GM18499 (cell line): ENCODE measurements around the gene SYNE3.
A peak's percentile ranks its signal among the peaks of the same experiment; 100 is the strongest.

Experiments used
- ATAC-seq: cut with Tn5 transposase; IDR thresholded peaks from one replicate; pipeline ENCODE4 v1.9.1; 2021; ENCODE audit warnings: moderate number of reproducible peaks; ENCODE audit not compliant: insufficient read depth, unreplicated experiment

The SYNE3 gene

DNA sequence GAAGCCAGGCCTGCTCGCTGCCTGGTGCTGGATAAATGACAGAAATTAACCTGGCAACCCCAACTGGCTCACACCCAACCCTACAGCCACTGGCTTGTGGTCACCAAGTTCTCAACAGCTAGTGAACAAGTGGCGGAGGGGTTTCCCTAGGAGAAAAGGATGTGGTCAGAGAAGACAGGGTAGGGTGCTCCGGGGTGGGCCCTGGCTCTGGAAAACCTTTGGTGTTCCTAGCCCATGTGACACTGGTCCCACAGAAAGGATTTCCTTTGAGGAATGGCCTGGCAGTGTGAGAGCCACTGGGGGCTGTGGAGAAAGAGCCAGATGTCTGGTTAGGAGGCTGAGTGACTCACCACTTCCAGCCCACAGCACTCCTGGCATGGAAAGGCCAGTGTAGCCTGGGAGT lies 8.7 kb downstream of the SYNE3 start:
- ATAC-seq: no peak

DNA sequence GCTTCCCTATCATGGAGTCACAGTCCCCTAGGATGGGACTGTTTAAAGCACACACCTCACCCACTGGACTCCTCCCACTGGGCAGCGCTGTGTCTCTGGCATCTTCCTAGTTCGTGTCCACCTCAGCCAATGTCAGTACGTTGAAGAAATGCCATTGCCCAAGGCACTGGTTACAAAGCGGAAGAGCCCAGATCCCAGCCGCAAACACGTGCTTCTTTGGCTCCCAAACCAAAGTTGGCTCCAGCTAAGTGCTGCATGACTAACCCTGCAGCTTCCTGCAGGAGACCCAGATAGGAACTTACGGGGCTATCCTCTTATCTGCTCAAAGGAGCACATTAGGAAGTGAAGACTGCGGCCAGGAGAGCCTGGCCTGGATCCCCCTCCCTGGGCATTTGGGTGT lies 9.3 kb downstream of the SYNE3 start:
- ATAC-seq: no peak

DNA sequence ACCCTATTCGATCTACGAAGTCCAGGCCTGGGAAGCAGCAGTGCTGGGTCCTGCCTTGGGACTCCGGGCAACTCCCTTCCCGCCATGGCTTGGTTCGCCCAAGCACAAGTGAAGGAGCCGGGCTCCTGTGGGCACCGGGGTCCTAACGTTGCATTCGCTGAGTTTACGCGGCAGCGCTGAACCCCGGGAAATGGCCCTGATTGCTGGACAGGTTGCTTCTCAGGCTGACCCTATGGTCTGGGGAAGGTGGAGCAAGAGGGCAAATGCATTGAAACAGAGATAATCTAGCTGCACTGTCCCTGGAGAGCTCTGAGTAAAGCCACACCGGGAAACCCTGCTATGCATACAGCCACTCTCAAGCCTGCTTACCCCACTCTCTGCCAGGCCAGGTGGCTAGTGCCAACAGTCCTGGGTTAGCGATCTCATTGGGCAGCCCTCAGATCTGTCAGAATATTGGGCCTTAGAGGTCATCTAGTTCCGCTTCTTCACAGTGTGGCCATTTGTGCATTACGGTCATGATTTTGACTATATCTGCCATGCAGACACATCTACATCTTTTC lies 11.3 kb downstream of the SYNE3 start:
- no peak for ATAC-seq

DNA sequence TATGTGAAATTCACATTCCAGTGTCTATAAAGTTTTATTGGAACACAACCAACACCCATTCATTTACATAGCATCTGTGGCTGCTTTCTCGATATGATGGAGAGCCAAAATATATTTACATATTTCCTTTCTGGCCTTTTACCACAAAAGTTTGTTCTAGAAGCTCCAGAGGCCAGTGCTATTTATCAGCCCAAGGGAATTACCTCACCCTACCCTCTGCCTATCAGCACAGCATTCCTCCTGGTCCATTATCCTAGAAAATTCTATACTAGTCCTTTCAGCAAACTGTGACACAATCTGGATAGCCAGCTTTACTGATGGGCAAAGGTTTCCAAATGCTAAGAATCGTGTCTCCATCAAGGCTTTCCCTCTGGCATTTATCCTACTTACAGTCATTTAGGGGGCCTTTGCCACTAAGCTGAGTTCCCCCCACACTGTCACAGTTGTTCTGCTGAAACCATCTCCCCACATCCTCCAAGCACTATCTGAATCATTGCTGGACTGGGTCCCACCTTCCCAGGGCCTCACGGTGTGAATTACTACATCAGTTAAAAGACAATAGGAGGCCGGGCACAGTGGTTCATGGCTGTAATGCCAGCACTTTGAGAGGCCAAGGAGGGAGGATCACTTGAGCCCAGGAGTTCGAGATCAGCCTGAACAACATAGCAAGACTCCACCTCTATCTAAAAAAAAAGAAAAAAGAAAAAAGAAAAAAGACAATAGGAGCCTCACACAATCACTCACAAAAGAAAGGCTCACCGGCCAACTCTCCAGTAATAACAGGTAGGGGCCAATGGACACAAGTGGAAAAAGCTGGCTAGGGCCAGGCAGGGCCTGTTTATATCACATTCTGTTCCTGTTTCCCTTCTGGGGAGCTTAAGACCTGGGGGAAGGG lies 12.1 kb downstream of the SYNE3 start:
- ATAC-seq: no peak

DNA sequence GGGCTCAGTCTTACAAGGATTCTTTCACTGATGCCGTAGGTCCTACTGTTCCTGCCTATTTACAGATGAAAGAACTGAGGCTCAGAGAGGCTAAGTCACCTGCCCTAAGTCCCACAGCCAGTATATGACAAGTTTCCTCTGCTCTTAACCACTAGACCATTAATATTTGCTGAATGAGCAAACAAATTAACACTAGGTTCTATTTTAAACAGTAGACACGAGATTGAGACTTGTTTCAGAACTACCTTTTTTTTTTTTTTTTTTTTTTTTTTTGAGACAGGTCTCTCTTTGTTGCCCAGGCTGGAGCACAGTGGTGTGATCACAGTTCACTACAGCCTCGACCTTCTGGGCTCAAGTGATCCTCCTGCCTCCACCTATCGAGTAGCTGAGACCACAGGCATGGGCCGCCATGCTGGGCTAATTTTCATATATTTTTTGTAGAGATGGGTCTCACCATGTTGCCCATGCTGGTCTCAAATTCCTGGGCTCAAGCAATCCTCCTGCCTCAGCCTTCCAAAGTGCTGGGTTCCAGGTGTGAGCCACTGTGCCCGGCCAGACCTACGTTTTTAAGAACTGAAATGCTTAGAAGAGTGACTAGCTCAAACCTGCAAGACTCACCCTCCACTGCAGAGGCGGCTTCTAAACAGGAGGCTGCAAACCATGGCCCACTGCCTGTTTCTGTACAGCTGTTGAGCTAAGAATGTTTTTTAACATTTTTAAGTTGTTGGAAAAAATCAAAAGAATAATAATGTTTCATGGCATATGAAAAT lies 12.9 kb downstream of the SYNE3 start:
- peak; percentile 68 for ATAC-seq

DNA sequence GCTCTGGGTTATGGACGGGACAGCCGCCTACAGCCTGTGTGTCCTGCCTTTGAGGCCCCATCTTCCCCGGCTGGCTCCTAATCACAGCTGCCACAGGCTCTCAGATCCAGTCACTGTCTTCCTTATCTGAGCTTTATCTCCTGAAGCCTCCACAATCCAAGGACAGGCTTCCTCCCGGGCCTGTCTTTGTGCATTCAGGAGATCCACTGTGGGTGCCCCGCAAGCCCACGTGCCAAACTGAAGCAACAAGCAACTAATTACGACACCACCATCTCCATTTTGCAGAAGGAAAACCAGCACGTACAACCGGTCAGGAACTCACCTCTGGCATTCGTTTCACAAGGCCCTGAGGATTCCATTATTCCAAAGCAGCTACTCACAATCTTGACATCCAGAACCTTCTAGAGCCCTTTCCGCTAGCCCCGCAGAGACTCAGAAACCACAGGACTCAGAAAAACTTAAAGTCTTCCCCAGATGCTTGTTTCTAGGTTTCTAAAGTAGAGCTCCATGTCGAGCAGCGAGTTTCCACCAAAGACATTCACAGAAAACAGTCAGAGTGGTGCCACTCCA lies 14.0 kb downstream of the SYNE3 start:
- ATAC-seq: no peak

DNA sequence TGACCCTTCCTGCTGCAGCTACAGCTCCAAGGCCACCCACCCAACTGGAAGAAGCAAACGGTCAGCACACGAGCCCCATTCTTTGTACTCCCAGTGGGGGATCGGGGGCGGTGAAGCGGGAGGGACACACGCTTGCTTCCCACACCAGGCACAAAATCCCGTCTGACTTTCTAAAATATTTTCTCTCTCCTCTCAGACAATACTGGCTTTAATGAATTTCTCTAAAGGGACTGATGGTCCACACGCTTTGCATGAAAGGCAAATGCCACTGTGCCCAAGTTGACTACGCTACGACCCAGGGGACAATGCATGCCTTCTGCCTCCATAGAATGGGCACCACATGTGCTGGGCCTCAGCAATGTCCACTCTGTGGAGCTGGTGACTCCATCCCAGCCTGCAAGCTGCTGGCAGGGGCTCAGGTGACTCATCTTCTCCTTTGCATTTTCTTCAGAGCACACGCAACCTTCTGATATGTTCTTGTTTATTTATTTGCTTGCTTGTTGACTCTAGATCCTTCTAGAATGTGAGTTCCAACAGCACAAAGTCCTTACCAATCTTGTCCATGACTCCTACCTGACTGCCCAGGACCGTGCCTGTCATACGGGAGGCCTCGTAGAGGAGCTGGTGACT lies 15.6 kb downstream of the SYNE3 start:
- ATAC-seq: no peak

DNA sequence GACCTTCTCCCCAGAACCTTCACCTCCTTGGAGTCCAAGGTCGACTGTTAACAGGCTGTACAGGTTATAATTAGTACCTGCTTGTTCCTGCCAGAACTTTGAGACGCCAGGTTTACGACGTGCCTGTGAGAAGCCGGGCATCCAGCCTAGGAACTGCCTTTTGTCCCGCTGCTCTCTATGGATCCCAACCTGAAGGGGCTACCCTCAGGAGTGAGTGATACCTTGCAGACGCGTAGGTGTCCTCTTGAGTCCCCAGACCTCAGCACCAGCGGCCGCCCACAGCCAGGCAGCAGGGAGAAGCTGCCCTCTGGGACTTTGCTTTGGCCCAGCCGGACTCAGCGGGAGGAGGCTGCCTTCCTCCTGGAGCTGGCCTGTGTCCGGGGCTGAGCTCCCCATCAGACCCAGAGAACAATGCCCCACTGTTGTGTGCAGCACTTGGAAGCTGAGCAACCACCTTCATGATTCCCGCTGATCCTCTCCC lies 16.2 kb downstream of the SYNE3 start:
- no peak for ATAC-seq

DNA sequence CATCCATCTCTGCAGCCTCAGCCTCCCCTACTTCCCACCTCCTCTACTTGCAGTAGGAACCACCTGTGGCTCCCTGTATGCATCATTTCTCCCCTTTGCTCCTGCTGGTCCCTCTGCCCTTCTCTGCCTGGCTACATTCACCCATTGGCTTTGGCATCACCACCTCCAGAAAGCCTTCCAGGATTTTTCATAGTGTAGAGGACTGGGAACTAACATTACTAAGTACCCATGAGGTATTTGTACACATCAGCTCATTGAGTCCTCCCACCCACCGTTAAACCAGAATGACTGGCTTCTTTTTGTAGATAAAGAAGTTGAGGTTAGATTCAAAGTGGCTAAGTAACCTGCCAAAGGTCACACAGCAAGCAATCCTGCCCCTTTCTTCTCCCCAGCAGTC lies 17.1 kb downstream of the SYNE3 start:
- ATAC-seq: no peak

DNA sequence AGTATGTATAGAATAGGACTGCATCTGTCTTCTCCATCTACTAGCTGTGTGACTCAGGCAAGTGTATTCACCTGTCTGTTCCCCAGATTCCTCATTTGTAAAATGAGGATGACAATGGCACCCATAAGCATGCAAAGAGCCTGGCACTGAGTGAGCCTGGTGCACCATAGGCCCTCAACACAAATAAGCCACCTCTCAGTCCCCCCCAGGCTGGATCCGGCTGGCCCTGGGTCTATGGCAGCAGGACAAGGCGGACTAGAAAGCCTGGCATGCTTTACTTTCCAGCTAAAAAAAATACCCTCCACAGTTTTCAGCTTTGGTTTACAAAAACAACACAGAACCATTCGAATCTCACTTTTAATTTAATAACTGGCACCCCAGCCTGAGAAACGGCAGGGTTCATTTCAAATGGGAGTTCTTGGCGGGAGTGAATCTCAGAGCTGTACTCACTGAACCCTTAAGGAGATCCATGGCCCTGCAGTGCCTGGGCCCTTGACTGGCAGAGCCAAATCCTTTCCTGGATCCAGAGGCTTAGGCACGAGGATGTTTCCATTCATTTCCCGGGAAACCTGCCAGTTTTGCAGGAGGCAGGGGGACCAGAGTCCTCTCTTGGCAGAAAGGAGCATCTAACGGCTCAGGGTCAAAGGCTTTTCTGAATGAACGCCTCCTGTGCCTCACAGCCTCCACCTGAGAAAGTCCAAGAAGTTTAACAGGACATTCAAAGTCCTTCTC lies 17.7 kb downstream of the SYNE3 start:
- no peak for ATAC-seq

DNA sequence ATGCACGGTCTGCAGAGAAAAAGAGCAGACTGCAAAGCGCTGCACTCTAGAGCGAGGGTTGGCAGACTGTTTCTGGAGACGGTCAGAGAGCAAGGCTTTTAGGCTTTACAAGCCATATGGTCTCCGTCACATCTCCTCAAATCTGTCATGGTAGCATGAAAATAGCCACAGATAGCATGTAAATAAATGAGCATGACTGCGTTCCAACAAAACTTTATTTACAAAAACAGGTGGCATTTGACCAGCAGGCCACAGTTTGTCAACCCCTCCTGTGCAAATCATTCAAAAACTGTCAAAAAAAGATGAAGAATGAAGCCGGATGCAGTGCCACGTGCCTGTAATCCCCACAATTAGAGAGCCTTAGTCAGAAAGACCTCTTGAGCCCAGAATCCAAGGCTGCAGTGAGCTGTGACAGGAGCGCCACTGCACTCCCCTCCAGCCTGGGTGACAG lies 18.9 kb downstream of the SYNE3 start:
- ATAC-seq: no peak

DNA sequence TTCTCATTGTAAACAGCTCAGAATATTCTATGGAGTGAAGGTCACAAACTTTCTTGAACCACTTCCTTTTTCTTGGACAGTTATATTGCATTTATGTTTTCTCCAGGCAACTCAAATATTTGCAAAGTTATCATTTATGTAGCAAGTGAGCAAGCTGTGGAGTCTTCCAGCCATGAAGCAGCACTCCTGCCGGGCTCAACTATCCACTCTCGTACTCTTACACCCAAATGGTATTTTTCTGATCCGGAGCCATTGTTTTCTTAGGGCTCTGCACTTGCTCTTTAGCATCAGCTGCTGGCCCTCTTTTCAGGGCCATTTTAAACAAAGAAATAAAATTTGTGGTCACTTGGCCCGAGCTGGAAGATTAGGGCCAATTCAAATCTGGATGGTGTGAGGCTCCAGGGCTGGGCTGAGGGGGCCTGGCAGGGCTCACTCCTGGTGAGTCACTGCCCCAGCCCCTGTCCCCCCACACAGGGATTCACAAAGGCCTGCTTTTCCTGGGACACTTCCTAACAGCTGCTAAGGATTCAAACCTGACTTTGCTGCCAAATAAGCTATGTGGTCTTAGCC lies 19.7 kb downstream of the SYNE3 start:
- no peak for ATAC-seq

DNA sequence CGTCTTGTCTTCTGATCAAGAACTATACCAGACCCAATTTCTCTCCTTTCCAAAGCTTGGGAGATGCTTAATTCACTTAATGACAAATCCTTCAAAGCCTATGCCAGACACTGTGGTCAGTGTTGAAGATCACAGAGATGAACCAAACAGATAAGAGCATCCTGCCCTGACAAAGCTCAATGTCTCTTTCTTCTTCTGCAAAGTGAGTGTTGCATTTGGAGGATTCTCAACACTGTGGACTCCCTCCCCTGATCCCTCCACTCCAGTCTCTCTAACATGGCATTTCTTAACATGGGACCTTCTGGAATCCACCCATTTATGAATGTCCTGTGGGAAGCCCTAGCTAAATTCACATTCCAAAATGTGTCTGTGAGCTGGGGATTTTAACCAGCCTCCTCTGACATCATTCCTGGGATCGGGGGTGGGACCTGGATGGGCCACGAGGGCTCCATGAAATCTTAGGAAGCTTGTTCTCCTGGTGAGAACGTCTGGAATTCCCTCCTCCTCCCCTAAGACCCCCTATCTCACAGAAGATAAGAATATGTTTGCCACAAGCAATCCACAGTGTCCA lies 20.3 kb downstream of the SYNE3 start:
- no peak for ATAC-seq

DNA sequence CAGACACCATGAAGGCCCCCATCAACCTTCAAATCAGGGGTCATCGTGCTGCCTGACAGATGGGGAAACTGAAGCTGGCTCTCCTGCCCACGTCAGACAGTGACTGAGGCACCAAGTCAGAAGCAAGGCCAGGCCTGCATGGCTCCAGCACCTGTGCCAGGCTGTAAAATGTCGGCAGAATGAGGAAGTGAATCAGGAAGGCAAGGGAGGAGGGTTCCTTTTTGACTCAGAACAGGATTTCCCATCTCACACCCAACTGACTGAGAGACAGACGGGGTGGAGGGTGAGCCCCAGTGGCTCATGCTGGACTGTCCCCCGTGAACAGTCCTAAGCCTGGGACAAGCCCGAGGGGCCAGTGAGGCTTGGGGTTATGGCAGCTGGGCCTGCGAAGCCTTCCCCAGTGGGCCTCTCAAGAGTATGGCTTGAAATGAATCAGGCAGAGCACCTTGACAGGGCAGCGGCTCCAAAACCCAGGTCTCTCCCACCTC lies 20.9 kb downstream of the SYNE3 start:
- ATAC-seq: peak; percentile 65

DNA sequence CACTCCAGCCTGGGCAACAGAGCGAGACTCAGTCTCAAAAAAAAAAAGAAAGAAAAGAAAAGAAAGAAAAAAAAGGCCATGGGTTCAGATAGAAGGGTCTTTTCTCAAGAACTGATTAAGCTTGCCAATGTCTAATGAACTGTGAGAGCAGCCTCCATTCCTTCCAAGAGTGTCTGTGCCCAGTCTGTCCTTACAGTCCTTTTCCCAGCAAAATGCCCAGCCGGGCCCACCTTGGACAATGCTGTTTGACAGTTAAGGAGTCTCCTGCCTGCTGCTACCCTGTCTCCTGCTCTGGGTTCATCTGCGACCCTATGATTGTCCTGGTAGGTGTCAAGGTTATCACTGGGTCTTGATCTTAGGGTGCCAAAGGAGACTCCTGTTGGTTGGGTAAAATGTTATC lies 21.4 kb downstream of the SYNE3 start:
- no peak for ATAC-seq

DNA sequence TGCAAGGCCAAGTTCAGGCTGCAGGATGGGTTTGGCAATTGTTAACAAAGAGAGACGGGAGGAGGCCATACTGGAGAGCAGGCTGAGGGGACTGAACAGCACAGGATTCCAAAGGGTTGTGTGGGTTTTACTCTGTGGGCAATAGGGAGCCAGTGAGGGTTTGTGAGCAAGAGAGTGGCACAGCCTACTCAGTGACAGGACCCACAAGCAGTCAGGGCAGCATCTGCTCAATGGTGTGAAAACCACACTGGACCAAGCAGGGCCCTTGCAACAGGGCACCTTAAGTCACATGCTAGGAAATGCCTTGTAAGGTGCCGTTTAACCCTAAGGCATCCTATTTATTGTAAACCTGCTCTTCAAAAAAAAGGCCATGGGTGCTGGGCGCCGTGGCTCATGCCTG lies 22.0 kb downstream of the SYNE3 start:
- no peak for ATAC-seq

DNA sequence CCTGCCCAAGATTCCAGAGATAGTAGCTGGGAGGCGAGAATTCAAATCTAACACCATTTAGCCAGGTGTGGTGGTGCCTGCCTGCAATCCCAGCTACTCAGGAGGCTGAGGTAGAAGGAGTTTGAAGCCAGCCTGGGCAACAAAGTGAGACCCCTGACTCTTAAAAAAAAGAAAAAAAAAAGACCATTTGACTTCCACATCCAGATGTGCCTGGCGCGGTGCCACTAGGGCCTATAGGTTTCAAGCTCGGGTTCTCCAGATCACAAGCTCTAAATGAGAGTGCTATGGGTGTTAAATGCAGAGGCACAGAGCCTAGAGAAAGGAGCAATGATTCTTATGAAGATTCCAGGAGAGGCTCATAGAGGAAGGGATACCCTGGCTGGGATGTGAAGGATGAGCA lies 22.5 kb downstream of the SYNE3 start:
- ATAC-seq: no peak

DNA sequence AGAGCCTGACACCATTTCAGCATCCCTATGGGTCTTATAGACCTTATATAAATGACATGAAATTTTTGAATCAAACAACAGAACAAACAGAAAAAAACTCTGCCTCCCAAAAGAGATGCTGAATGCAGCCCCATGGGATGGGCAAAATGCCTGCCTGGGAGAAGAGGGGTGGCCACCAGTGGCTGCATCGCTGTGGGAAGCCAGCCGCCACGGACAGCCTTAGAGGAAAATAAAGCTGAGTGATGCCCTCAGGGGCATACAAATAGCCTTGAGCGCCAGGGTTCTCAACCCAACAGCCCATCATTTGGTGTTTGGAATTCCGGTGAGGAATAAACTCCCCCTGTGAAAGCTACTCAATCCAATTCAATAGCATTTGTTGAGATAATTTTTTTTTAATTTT lies 22.9 kb downstream of the SYNE3 start:
- ATAC-seq: no peak
